Loucy (cell line): Measurements from ENCODE around the gene SLC25A33.

Experiments used
- CTCF ChIP-seq: fragments of 200-600 bp; sonication (generic); conservative IDR thresholded peaks from 2 replicates; pipeline ENCODE4 v1.5.1; 2014; ENCODE audit warnings: mild to moderate bottlenecking, antibody characterized with exemption, low read length
- EZH2phosphoT487 ChIP-seq: fragments of 200-600 bp; IDR thresholded peaks from 2 replicates; pipeline ENCODE4 v1.6.1; 2018; ENCODE audit warnings: antibody characterized with exemption, mild to moderate bottlenecking, moderate library complexity, borderline replicate concordance

GRCh38 chr1:9530320-9530719 lies 8.9 kb upstream of the SLC25A33 start:
- TF ChIP-seq CTCF, result no peak
- TF ChIP-seq EZH2phosphoT487, result no peak
